Measurements from ENCODE around the gene FAM114A1. TPM values are rescaled to one million over a fixed set of nuclear protein-coding genes. Genes with fewer than 3 reads are reported as not detected.

The FAM114A1 gene
- total and polyA plus RNA-seq, 2 of the 8 experiments (the other 6 are each of a cell fraction or from before 2014, with no cell fraction given) = 9.5 to 12.0 TPM

DNA sequence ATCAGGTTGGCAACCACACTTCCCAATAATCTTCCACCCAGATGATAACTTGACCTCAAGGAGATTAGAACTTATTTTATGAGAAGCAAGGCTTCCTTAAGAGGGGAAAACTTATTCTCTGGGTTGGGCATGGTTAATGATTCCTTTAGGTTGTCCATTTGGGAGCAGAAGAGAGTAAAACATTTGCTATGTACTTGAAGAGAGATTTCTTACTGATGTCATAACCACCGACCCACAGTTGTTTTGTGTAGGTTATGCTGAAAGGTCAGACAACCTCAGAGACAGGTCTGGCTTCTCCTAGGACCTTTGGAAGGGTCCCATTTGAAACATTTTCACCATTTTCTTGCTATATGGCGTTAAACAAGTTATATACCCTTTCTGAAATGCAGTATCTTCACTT is 56.1 kb downstream of the FAM114A1 start (continued):
- no peak for TF ChIP-seq PHF8 (conservative IDR thresholded peaks at IDR 0.05; ENCODE audit: low read depth, low read length)
- no peak for TF ChIP-seq CREB1 (IDR thresholded peaks at IDR 0.05)
- TF ChIP-seq CTBP2 (IDR thresholded peaks at IDR 0.05; ENCODE audit: borderline replicate concordance, insufficient read depth, insufficient read length, low read length) = no peak
- no peak for TF ChIP-seq KDM4A (IDR thresholded peaks at IDR 0.05; ENCODE audit: low read depth, low read length, severe bottlenecking)
- no peak for TF ChIP-seq GTF2F1 (IDR thresholded peaks at IDR 0.05; ENCODE audit: borderline replicate concordance, low read depth, low read length)
- no peak for TF ChIP-seq FOSL1 (IDR thresholded peaks at IDR 0.05; ENCODE audit: insufficient read depth, low read depth, low read length)
- TF ChIP-seq SIN3A (conservative IDR thresholded peaks at IDR 0.05 in 1 of 2, IDR thresholded peaks at IDR 0.05 in 1 of 2; ENCODE audit: low read depth in 1 of 2, low read length in 2 of 2) = no peak
- no peak for TF ChIP-seq CHD2 (IDR thresholded peaks at IDR 0.05; ENCODE audit: low read length)

Data from H1 (cell line).